Smooth muscle cell (in vitro differentiated cells): Measurements from ENCODE around the gene SPATA6L. TPM values are rescaled to one million over a fixed set of nuclear protein-coding genes. Genes with fewer than 3 reads are reported as not detected.

Experiments
- DNase-seq: peaks from one replicate; lab custom pipeline; 2025; ENCODE audit not compliant: unreplicated experiment; lab: John Stamatoyannopoulos, UW
- H2AFZ ChIP-seq: fragments of 200-600 bp; sonication (generic); 2 replicates; pipeline ENCODE4 v1.6.0; 2016; ENCODE audit warnings: antibody characterized with exemption, low read depth, mild to moderate bottlenecking
- H3F3A ChIP-seq: fragments of 200-600 bp; sonication (generic); 2 replicates; pipeline ENCODE4 v1.6.0; 2017; ENCODE audit warnings: antibody characterized with exemption, low read depth
- H3K27ac ChIP-seq: fragments of 200-600 bp; sonication (generic); 2 replicates; pipeline ENCODE4 v1.5.1; 2016; ENCODE audit warnings: low read depth, mild to moderate bottlenecking
- H3K27me3 ChIP-seq: fragments of 200-600 bp; sonication (generic); 2 replicates; pipeline ENCODE4 v1.6.1; 2016; ENCODE audit warnings: low read depth, mild to moderate bottlenecking
- H3K36me3 ChIP-seq: fragments of 200-600 bp; sonication (generic); 2 replicates; pipeline ENCODE4 v1.5.1; 2016; ENCODE audit warnings: low read depth
- H3K4me1 ChIP-seq: fragments of 200-600 bp; sonication (generic); 2 replicates; pipeline ENCODE4 v1.5.1; 2016; ENCODE audit warnings: low read depth
- H3K4me2 ChIP-seq: fragments of 200-600 bp; sonication (generic); 2 replicates; pipeline ENCODE4 v1.6.0; 2016; ENCODE audit warnings: mild to moderate bottlenecking
- H3K4me3 ChIP-seq: fragments of 200-600 bp; sonication (generic); 2 replicates; pipeline ENCODE4 v1.5.1; 2016; ENCODE audit warnings: mild to moderate bottlenecking
- H3K79me2 ChIP-seq: fragments of 200-600 bp; sonication (generic); 2 replicates; pipeline ENCODE4 v1.6.0; 2016; ENCODE audit warnings: low read depth, mild to moderate bottlenecking
- H3K9ac ChIP-seq: fragments of 200-600 bp; sonication (generic); 2 replicates; pipeline ENCODE4 v1.6.0; 2016; ENCODE audit warnings: low read depth
- H3K9me3 ChIP-seq: fragments of 200-600 bp; sonication (generic); replicated peaks from 2 replicates; pipeline ENCODE4 v1.5.1; 2016; ENCODE audit warnings: low read depth
- H4K20me1 ChIP-seq: fragments of 200-600 bp; sonication (generic); 2 replicates; pipeline ENCODE4 v1.6.0; 2016; ENCODE audit warnings: low read depth
- CTCF ChIP-seq: fragments of 200-600 bp; sonication (generic); IDR thresholded peaks from 2 replicates; pipeline ENCODE4 v1.5.1; 2017; ENCODE audit warnings: borderline replicate concordance, mild to moderate bottlenecking, antibody characterized with exemption; ENCODE audit not compliant: insufficient read depth, poor library complexity, severe bottlenecking
- WGBS: methylation state at CpG from one replicate; pipeline ENCODE4 v1.1.7; 2016; ENCODE audit warnings: low lambda C conversion rate; 5-methylcytosine and 5-hydroxymethylcytosine counted together
- polyA plus RNA-seq: library from polyadenylated mRNA; unstranded; fragments of >200 nt; fragmentation: Nextera tagmentation; extraction: Ambion mirVana; gene quantifications from 2 replicates; pipeline ENCODE4 v1.2.1, GENCODE V29; 2016
- total RNA-seq: library from RNA; depleted of rRNA; stranded (reverse); fragments of >200 nt; gene quantifications from 2 replicates; pipeline ENCODE4 v1.2.3, GENCODE V29; 2014

Gene SPATA6L
- total and polyA plus RNA-seq, 2 experiments from 2014 or later: 0.57 to 0.67 TPM

GRCh38 chr9:4559261-4560182 is 106.8 kb downstream of the SPATA6L start:
- H3K4me2 ChIP-seq: no peak overlapping the region
- no peaks in the 10 kb centered on the region for H4K20me1 ChIP-seq
- no peak overlapping the region for H2AFZ ChIP-seq
- no peak overlapping the region for H3K4me3 ChIP-seq
- H3F3A ChIP-seq: no peaks in the 10 kb centered on the region
- DNase-seq: no peak
- TF ChIP-seq CTCF: no peak
- H3K79me2 ChIP-seq: no peaks in the 10 kb centered on the region
- H3K9me3 ChIP-seq: no peaks in the 10 kb centered on the region
- no peaks in the 10 kb centered on the region for H3K27me3 ChIP-seq
- no peak overlapping the region for H3K9ac ChIP-seq
- no peak overlapping the region for H3K27ac ChIP-seq
- no peaks in the 10 kb centered on the region for H3K36me3 ChIP-seq
- H3K4me1 ChIP-seq: no peaks in the 10 kb centered on the region
- WGBS: 91% methylated on average over 8 of the region's 8 CpGs

- WGBS: 81% methylated on average over 5 of the region's 5 CpGs
- Histone ChIP-seq H4K20me1 (no peaks in the 10 kb centered on the region), H3K9ac (no peak overlapping the region), H3K4me1 (no peaks in the 10 kb centered on the region), H3K4me2 (no peak overlapping the region), H3K79me2 (no peaks in the 10 kb centered on the region), H3F3A (no peaks in the 10 kb centered on the region), H2AFZ (no peak overlapping the region), H3K27ac (no peak overlapping the region), H3K9me3 (no peaks in the 10 kb centered on the region), H3K4me3 (no peak overlapping the region), H3K36me3 (no peaks in the 10 kb centered on the region), H3K27me3 (no peaks in the 10 kb centered on the region)
- no peak for DNase-seq
- TF ChIP-seq CTCF: no peak
Observed at GRCh38 chr9:4558371-4558998, 107.8 kb downstream of the SPATA6L start.

GRCh38 chr9:4555236-4555635 is 111.0 kb downstream of the SPATA6L start:
- Histone ChIP-seq H3K9ac (no peak overlapping the region), H3K27me3 (no peaks in the 10 kb centered on the region), H2AFZ (no peak overlapping the region), H3K9me3 (no peaks in the 10 kb centered on the region), H3K79me2 (no peaks in the 10 kb centered on the region), H3F3A (no peaks in the 10 kb centered on the region), H3K36me3 (no peaks in the 10 kb centered on the region), H3K27ac (no peak overlapping the region), H3K4me3 (no peak overlapping the region), H4K20me1 (no peaks in the 10 kb centered on the region), H3K4me1 (no peaks in the 10 kb centered on the region), H3K4me2 (no peak overlapping the region)
- no peak for TF ChIP-seq CTCF
- DNase-seq: no peak
- 90% methylated on average over 2 of the region's 2 CpGs for WGBS
